Measurements from ENCODE around the gene TUG1.
A peak's percentile ranks its signal among the peaks of the same experiment; 100 is the strongest.

TUG1 gene

DNA sequence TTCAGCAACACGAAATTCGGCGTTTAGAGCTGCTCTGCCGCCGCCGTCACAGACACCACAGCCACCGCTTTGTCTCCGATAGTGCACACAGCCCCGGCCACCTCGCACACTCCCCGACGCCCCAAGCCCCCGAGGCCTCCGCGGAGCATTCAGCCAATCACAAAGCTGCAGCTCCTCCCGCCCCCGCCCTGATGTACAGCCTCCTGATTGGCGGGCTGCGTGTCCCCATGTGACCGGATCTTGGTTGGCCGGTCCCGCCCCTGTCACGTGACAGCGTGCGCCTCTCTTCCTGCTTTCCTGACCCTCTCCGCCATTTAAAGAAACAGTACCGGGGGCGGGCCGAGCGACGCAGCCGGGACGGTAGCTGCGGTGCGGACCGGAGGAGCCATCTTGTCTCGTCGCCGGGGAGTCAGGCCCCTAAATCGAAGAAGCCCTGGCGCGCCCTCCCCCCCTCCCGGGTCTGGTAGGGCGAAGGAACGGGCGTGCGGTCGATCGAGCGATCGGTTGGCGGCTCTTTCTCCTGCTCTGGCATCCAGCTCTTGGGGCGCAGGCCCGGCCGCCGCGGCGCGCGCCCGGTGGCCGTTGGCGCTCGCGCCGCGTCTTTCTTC lies at the start of gene TUG1:
TUG1 (plus strand) TSS at position 342 of the 608 bp plus-strand sequence.
- FAIRE-seq: peak; percentile 81

DNA sequence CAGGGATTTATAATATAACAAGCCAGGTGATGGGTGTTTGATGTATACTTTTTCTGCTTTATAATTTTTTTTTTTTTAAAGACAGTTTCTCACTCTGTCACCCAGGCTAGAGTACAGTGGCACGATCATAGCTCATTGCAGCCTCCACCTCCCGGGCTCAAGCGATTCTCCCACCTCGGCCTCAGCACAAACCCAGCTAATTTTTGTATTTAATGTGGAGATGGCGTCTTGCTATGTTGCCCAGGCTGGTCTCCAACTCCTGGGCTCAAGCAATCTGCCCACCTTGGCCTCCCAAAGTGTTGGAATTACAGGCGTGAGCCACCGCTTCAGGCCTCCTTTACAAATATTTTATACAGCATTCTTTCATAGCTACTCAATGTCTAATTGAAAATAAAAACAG lies 49.1 kb upstream of the TUG1 start:
- FAIRE-seq: no peak

DNA sequence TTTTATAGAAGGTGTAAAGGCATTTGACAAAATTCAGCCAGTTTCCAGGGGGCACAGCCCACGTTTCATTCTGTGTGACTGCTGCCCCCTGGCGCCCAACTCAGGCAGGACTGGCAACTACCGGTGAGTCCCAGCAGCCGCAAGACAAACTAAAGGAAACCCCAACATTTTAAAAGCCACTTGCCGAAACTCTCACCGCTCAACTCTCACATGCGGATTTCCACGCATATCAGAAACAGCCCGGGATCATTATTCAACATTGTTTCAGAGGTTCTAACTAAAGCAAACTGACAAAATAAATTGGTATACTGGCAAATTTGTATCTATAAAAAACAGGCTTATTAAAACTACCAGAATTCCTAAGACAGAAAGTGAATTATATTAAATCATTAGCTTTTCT lies 48.7 kb upstream of the TUG1 start:
- FAIRE-seq: peak; percentile 92

DNA sequence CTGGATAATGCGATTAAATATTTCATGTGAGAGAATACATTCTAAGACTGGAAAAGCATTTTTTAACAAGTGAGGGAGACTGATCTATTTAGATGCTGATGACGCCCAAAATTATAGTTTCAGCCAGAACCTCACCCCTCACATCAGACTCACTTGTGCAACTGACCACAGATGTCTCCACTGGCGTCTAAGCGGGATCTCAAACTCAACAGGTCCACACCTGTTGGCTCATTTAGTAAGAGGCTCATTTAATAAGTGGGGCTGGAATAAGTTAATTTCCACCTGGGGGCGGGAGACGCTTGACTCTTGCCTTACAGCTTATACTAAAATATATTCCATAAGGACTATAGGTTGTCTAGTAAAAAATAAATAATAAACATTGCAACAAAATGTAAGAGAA lies 48.0 kb upstream of the TUG1 start:
- no peak for FAIRE-seq

DNA sequence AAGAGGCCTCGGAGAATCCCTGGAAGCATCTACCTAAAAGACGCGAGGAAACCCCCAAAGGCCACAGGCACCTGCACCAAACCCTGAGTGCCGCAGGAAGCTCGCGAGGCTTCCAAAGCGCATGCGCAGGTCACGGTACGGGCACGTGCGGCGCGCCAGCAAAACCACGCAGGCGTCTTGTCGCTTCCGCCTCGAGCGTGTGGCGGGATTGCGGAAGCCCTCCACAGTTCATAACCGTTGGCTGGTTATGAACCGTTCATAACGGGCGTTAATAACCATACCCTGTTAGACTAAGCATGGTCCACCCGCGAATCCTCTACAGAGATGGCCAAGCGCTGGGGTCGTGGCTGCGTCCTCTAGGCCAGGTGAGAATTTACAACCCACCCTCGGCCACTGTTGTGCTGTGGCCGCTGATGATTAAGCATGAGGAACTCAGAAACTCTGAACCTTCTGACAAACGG lies 46.9 kb upstream of the TUG1 start:
- no peak for FAIRE-seq

DNA sequence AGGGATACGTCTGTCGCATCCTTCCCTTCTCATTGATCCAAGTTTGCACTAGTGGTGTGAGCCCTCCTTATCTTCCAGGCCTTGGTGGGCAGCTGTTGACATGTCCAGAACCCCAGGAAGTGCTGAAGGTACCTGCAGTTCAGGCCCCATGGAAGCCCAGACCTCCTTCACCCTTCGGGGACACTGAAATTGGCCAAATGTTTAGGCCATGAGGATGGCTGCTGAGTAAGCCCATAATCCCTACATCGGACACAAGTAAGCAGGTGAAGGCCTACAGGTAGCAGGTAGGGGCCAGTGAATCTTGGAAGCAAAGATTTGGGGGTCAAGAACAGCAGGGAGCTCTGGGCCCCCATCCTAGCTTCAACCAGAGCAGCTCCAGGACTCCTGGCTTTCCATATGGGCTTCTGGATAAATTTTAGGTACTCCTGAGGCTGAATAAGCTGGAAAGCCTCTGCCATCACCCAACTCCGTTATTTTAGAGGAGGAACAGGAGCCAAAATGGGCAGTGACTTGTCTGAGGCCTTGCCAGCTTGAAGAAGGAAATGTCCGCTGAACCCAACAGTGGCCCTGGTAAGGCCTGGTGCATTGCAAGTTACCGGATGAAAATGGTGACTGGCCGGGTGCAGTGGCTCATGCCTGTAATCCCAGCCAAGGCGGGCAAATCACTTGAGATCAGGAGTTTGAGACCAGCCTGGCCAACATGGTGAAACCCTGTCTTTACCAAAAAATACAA lies 45.7 kb upstream of the TUG1 start:
- FAIRE-seq: no peak

DNA sequence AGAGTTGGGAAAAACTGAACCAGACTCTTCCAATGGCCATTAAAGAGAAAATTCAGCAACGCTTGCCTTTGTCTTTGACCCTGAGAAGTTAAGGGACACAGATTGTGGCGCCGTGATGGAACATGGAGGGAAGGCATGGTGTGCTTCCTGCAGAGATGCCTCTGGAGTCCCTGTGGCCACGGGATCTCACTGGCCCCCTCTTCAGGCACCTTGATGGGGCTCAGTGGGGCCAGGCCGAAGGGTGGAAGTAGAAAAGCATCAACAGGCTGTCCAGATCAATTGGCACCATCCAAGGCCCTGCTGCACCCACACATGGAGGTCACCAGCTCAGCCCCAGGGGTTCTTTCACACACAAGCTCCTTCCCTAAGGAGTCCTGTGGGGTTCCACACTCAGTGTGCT lies 43.4 kb upstream of the TUG1 start:
- no peak for FAIRE-seq

DNA sequence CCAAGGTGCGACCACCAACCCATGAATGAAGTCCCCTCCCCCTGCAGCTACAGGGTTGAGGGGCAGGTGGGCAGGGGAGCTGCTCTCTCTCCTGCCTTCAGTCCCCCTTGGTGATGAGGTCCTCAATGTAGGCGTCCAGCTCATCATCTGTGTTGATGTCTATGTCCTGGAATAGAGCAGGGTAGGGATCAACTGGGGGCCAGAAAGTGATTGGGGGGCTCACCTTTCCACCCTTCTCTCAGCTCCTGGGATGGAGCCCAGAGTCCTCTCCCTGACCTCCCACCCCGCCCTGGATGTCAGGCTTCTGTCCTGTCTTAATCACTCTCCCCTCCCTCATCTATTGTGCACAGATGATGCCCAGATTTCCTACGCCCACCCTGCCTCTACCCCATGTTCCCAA lies 42.4 kb upstream of the TUG1 start:
- FAIRE-seq: no peak

DNA sequence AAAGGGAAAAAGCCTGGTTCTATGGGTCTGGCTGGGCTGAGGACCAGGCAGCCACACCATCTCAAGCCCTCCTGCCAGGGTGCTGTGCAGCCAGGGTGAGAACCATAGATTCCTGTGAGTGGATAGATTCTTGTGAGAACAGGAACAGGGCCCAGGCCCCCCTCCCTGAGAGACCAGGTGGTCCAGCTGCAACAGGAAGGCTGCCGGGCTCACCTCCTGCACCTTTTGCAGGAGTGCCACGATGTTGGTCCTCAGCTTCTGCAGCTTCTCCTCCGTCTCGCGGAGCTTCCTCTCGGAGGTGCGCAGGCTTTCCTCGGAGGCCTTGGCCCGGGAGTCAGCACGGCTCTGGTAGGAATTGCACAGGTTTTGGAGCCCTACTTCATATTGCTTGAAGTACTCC lies 41.3 kb upstream of the TUG1 start:
- FAIRE-seq: no peak

DNA sequence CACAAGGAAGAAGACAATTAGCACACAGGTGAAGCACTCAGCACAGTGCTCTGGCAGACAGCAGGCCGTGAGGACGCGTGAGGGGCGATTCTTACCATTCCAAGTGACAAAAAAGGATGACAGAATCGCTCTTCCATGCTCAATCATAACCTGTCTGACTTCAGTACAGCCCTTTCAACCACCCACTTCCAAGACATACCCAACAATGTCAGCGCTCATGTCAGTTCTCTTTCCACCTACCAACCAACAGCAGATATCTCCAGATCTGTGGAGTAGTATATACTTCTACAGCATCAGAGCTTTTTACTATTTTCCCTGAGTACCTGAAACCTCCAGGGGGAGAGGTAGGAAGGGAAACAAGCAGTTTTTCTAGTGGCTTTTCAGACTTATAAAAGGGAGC lies 40.7 kb upstream of the TUG1 start:
- no peak for FAIRE-seq

DNA sequence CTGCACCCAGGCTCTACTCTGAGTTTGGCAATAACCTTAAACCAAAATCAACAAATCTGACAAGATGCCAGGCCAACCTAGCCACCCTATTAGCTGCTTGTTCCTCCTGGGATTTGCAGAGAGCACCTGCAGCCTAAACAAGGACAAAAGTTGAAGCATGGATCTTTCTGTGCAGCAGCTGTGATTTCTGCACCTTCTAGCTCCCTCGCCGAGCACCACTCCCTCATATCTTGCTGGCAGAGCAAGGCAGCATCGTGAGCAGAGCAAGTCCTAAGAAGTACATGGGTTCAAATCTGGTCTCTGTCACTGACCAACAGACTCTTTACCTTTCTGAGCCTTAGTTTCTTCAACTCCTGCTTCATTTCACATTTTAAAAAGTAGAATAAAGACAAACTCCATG lies 38.8 kb upstream of the TUG1 start:
- FAIRE-seq: no peak

DNA sequence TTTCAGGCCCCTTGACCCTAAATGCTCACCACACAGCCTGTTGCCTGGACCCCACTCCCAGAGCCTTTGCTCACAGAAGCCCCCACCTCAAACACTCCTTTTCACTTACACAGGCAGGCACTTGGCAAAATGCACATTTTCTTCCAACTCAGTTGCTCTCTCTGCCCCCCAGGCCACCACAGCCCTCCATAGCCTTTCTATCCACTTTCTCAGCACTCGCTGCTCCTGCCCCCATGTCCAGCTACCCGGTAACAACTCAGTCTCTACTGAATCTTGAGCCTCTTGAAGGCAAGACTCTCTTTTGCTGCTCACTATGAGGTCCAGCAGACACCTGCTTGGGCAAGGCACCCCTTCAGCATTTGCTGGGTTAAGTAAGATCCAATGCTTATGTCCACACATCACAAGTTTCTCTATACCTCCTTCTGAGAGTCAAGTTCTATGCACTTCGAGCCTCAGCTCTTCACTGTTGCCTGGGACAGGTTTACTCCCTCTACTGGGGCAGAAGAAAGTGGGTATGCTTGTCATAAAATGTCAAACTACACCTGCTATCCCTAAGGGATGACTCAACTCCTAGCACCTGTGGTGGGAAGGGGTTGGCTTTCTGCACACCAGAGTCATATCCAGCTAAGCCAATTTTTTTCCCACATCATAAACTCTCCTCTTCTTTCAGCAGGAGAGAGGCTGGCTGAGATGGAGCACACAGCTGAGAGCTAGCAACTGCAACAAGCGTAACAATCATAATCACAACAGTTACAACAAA lies 37.3 kb upstream of the TUG1 start:
- no peak for FAIRE-seq

DNA sequence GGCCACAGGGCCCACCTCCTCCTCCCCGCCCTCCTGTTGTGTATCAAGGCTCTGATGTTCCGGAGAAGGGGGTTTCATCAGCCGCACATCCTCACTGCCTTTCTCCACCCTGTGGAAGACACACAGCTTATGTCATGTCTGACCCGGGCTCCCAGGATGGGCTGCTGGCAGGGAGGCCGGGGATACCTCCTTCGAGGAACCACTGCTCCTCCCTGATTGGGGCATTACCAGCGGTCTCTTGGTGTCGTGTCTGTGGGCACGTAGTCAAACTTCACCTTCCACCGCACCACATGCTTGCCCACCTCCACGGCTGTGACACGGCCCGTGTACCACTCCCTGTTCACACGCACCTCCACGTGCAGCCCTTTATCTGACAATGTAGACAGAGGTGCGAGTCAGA lies 36.4 kb upstream of the TUG1 start:
- FAIRE-seq: no peak

DNA sequence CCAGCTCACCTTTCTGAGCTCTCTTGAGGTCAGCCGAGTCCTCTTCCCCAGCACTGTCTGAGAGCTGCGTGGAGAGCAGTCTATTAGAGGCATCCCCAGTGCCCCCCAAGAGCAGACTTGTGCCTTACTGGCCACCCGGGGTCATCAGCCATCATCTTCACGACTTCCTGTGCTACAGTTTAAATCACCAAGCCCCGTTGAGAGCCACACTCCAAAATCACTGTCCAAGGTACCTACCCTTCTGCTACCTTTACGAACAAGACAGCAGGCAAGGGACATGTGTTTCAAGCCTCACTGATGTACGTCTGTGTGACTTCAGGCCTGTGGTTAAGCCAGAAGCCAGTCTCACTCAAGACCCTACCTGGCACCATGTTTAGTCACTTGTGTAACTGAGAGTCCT lies 35.6 kb upstream of the TUG1 start:
- FAIRE-seq: no peak

DNA sequence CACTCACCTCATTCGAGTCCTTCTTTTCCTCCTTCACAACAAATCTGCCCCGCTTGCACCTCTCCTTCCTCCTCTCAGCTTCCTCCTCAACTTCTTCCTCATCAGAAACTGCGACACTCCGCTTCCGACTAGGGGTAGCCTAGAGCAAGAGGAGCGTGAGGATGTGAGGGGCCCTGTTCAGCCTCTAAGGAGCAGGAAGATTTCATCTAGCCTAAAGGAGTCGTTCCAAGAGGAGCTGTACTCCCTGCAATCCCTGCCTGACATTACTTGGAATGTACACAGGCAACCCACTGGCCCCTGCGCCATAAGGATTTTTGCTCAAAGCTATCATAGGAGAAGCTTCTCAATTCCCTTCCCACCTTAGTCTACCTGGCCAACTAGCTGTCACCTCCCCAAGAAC lies 35.0 kb upstream of the TUG1 start:
- no peak for FAIRE-seq

DNA sequence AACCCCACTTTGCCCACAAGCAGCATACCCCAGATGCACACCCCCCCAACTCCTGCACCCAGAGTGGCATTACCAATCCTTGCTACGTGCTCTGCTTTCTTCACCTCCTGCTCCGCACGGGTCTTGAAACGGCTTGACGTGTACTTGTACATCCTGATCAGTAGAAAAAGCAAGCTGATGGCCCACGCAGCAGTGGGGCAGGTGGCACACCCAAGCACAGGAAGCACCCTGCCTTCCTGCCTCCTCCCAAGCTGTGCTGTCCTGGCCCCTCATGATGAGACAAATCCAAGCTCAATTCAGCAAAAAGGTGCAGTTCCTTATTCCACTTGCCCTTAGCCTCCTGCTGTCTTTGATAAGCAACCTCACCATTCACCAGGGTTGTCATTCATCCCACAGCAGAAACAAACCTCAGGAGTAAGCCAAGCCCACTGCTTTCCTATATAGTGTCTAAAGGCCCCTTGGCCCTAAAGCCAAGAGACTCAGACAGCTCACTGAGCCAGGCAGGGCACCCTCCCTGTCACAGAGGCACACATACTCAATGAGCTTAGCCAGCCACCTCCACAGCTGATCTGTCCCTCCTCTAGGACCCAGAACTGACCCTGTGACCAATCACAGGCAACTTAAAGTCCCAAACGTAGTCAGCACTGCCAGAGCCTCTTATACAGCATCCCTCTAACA lies 28.2 kb upstream of the TUG1 start:
- no peak for FAIRE-seq

DNA sequence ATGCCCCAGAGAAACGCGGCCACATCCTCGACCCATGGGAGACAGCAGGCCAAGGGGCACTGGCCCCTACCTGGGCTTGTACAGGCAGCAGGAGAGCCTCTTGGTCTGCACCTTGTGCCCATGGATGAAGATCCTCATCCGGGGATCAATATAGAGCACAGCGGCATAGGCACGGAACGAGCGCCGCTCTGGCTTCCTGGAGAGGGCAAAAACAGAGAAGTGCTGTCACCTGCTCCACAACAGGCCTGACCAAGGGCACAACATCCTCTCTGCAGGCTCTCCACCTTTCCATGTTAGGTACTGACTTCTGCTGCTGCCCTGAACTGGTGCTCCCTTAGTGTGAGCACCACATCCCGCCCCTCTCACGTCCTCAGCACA lies 27.7 kb upstream of the TUG1 start:
- no peak for FAIRE-seq

DNA sequence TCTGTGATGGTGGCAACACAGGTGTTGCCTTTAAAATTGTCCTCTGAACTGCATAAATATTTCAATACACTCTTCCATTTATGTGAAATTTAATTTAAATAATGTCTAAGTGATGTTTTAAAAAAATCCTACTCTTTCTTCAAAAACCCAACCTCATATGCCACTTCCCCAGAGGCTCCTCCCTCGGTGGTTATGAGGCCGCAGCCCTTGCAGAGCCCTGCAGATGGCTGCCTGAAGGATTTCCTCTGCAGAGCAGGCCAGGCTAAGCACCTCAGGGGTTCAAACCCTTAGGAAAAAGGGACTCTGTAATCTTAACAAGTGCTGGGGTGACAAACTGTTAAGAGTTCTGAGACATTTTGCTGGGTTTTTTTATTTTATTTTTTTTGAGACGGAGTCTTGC lies 25.7 kb upstream of the TUG1 start:
- no peak for FAIRE-seq

DNA sequence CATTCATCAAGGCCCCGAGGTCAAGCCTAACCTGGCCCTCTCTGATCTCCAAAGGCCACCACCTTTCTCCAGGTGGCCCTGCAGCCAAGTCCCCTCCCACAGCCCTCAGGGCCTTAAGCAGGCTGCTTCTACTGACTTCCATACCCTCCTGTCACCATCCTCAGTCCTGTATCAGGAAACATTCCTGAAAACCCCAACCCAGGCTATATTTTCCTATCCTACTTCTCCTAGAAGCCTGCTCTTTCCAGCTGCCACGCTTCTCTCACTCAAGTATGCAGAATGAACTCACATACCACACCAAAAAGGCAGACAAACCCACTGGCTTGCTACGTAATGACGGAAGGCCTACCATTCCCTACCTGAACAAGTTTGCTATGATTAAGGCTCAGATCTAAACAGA lies 24.1 kb upstream of the TUG1 start:
- FAIRE-seq: no peak

DNA sequence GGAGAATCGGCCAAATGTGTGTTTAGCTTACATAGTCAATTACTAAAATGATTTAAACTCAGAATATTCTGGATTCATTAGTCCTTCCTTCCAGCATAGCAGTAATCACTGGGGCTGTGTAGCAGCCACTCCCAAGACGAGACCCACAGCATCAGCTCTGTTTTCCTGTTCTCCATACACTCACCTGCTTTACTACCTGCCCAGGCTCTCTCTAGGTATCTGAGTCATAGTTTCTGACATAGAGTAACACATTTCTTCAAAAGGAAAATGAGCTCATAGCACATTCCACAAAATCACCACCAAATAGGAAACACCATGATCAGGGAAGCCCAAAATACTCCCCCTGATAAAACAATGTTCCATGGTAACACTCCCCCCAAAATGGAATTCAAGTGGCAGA lies 23.4 kb upstream of the TUG1 start:
- no peak for FAIRE-seq

DNA sequence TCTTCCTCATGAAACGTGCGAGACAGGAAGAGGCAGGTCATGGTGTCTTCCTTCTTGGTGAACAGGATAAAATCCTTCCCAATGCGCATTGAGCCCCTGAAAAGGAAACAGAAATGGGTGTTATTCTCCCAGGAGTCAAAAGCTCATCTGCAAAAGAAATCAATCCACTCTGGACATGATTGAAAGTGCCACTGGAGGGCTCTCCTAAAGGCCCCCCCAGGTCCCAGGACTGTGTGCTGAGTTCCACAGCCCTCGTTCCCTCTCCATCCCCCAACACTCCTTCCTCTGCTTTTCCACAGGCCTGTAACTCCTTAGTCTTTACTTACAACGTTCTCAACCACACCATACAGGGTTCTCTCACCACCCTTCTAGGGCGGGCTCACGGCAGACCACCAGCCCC lies 22.7 kb upstream of the TUG1 start:
- FAIRE-seq: no peak

DNA sequence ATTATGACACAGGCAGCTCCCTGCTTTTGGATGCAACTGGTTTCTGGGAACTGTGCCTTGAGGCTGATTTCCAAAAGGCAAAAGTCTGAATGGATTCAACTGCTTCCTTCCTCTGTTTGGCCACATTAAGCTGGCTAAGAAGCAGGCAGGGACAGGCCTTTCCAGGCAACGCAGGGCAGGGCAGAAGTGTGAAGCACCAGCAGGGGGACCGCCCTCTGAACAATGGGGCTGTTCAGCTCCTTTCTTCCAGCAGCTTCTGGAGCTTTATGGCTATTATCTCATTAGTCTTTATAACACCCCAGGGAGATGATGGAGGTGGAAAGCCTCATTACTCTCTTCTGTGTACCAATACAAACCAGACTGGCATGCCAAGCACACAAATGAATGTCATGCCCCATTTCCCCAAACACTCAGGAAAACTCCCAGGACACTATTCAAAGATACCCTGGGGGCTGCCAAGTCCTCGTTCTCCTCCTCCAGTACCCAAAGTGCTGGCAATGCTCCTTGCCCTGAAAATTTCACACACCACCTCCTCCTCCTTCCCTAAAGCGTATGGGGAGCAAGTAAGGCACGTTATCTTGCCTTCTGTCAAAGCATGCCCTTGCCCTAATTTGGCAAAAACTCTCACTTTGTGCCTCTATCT lies 21.8 kb upstream of the TUG1 start:
- FAIRE-seq: no peak

DNA sequence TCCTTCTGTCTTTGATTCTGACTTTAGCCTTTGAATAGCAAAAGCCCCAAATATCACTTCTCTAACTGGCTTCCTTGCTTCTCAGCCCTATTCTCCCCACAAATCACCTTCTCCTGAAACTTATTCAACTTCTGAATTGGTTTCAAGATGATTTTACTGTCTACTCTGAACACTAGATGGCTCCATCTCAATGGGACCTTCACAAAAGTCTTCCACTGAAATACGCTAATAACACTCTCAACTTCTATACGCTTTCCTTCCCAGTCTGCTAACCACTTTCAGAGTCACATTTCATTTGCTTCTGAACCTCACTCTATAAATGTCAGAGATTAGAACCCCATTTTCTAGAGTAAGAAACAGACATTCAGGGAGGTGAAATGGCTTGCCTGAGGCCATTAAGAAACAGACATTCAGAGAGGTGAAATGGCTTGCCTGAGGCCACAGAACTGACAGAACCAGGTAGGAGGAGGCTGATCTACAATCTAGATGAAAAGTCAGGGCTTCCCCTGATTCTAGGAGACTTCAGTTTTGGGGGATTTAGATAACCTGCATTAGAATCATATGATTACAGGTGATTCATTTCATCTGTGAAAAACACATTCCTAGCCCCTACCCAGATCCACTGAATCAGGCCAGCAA lies 21.1 kb upstream of the TUG1 start:
- peak; percentile 76 for FAIRE-seq
